Endothelial cell of umbilical vein (primary cell): Measurements from ENCODE around the gene SULT1E1.

Experiments
- CTCF ChIP-seq, 2 donors: IDR thresholded peaks; 1 replicate in 1 of 2; 2 replicates in 1 of 2; pipeline ENCODE4 v1.5.1; 2011; ENCODE audit warnings: low read length in 2 of 2, mild to moderate bottlenecking in 2 of 2, moderate library complexity in 2 of 2, control low read depth in 1 of 2, inconsistent platforms in 1 of 2, low read depth in 1 of 2; ENCODE audit not compliant: insufficient read depth in 1 of 2; ENCODE audit errors: extremely low read depth in 1 of 2
- EZH2 ChIP-seq: IDR thresholded peaks from 2 replicates; pipeline ENCODE4 v1.6.1; 2012; ENCODE audit warnings: borderline replicate concordance, low read depth, mild to moderate bottlenecking, moderate library complexity, low read length, inconsistent platforms; ENCODE audit not compliant: severe bottlenecking
- FOS ChIP-seq: IDR thresholded peaks from 2 replicates; pipeline ENCODE4 v1.6.1; 2011; ENCODE audit warnings: mild to moderate bottlenecking, low read length, moderate library complexity, borderline replicate concordance; ENCODE audit not compliant: insufficient read depth
- GATA2 ChIP-seq: IDR thresholded peaks from 2 replicates; pipeline ENCODE4 v1.7.0; 2011; ENCODE audit warnings: low read depth, mild to moderate bottlenecking, moderate library complexity, mixed read lengths, low read length; ENCODE audit not compliant: insufficient read length, insufficient read depth
- JUN ChIP-seq: IDR thresholded peaks from 2 replicates; pipeline ENCODE4 v1.6.1; 2011; ENCODE audit warnings: borderline replicate concordance, low read depth; ENCODE audit not compliant: insufficient read length, insufficient read depth
- MAX ChIP-seq: IDR thresholded peaks from 2 replicates; pipeline ENCODE4 v1.6.1; 2011; ENCODE audit not compliant: insufficient read depth, insufficient read length
- MYC ChIP-seq: IDR thresholded peaks from one replicate; pipeline ENCODE4 v1.6.1; 2011; ENCODE audit warnings: mild to moderate bottlenecking, low read depth, low read length
- POLR2A ChIP-seq: IDR thresholded peaks from 2 replicates; pipeline ENCODE4 v1.6.1; 2012; ENCODE audit warnings: low read depth, mild to moderate bottlenecking, control low read depth, low read length
- POLR2AphosphoS5 ChIP-seq: IDR thresholded peaks from 2 replicates; pipeline ENCODE4 v1.6.1; 2012; ENCODE audit warnings: low read depth, mild to moderate bottlenecking, control low read depth, low read length, moderate library complexity; ENCODE audit not compliant: insufficient read depth

- TF ChIP-seq CTCF (IDR thresholded peaks at IDR 0.05; ENCODE audit: extremely low read depth in 1 of 2, insufficient read depth in 1 of 2, low read depth in 1 of 2, low read length in 2 of 2) (no peak), POLR2A (no peak), GATA2 (no peak), POLR2AphosphoS5 (no peak), EZH2 (no peak), MAX (no peak), JUN (no peak), MYC (no peak), FOS (no peak)
Measured at GRCh38 chr4:69835766-69836165, 24.2 kb downstream of the SULT1E1 start.
